ENCODE data around the gene CDC16. TPM values are rescaled to one million over a fixed set of nuclear protein-coding genes. Genes with fewer than 3 reads are reported as not detected.
A peak's percentile ranks its signal among the peaks of the same experiment; 100 is the strongest.

Gene CDC16
- total and polyA plus RNA-seq, 9 of the 15 experiments (the other 6 are each of a cell fraction or from before 2014, with no cell fraction given) = 23.2 to 102 (median 51.6) TPM

DNA sequence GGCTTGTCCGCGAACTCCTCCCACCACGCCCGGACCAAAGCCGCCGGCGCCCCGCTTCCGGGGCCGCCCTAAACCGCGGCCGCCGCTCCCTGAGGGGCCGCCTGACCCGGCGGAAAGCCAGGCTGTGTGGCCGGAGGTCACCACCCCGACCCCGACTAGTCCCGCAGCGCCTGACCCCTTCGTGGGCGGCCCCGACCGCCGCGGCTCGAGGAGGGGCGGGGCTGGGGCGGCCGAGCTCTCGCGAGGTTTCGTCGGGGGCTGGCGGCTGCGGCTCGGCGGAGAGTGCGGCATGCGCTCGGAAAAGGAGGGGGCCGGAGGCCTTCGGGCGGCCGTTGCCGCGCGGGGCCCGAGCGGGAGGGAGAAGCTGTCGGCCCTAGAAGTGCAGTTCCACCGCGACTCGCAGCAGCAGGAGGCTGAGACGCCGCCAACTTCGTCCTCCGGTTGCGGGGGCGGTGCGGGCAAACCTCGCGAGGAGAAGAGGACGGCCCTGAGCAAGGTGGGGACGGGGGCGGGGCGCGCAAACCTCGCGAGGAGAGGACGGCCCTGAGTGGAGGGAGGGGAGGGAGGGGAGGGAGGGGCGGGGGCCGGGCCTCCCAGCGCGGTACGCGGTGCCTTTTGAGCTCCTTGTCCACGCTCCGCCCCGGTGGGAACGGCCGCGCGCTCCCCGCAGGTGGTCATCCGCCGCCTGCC is 46.8 kb downstream of the CDC16 start, which contains the start of gene UPF3A (continued):
- TF ChIP-seq, protein P1, sequence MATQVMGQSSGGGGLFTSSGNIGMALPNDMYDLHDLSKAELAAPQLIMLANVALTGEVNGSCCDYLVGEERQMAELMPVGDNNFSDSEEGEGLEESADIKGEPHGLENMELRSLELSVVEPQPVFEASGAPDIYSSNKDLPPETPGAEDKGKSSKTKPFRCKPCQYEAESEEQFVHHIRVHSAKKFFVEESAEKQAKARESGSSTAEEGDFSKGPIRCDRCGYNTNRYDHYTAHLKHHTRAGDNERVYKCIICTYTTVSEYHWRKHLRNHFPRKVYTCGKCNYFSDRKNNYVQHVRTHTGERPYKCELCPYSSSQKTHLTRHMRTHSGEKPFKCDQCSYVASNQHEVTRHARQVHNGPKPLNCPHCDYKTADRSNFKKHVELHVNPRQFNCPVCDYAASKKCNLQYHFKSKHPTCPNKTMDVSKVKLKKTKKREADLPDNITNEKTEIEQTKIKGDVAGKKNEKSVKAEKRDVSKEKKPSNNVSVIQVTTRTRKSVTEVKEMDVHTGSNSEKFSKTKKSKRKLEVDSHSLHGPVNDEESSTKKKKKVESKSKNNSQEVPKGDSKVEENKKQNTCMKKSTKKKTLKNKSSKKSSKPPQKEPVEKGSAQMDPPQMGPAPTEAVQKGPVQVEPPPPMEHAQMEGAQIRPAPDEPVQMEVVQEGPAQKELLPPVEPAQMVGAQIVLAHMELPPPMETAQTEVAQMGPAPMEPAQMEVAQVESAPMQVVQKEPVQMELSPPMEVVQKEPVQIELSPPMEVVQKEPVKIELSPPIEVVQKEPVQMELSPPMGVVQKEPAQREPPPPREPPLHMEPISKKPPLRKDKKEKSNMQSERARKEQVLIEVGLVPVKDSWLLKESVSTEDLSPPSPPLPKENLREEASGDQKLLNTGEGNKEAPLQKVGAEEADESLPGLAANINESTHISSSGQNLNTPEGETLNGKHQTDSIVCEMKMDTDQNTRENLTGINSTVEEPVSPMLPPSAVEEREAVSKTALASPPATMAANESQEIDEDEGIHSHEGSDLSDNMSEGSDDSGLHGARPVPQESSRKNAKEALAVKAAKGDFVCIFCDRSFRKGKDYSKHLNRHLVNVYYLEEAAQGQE (IDR thresholded peaks at IDR 0.05; ENCODE audit: borderline replicate concordance) = peak; percentile 28; the same call in 1 of the 2 replicates
- TF ChIP-seq, protein P1 (CRISPR knock-in tag; IDR thresholded peaks at IDR 0.05; ENCODE audit: low read depth) = 0 out of 2 replicates have a peak, but pooled peaks have one; percentile 61
- TF ChIP-seq KDM5B (IDR thresholded peaks at IDR 0.05; ENCODE audit: insufficient replicate concordance, low read depth, low read length) (peak; percentile 25), KAT8 (IDR thresholded peaks at IDR 0.05; ENCODE audit: low read depth) (no peak), HEY1 (CRISPR knock-in tag; IDR thresholded peaks at IDR 0.05; ENCODE audit: borderline replicate concordance) (no peak), DDX20 (tag; IDR thresholded peaks at IDR 0.05; ENCODE audit: low read depth) (no peak), LCOR (CRISPR knock-in tag; IDR thresholded peaks at IDR 0.05) (peak; percentile 47; the same call in 1 of the 2 replicates), MYC (IDR thresholded peaks at IDR 0.05; ENCODE audit: low read depth, low read length) (peak; percentile 64), MYC (CRISPR knock-in tag; IDR thresholded peaks at IDR 0.05; ENCODE audit: borderline replicate concordance, low read depth) (0 out of 2 replicates have a peak, but pooled peaks have one; percentile 24), HDAC1 (IDR thresholded peaks at IDR 0.05) (peak in 1 of 2 experiments; percentile 16; a peak in 1 of 4 replicates), MED1 (CRISPR knock-in tag; IDR thresholded peaks at IDR 0.05; ENCODE audit: borderline replicate concordance) (no peak), SREBF1 (IDR thresholded peaks at IDR 0.05; ENCODE audit: borderline replicate concordance, low read depth, low read length) (no peak), NEUROD1 (IDR thresholded peaks at IDR 0.05; ENCODE audit: borderline replicate concordance, low read depth, low read length, partially characterized antibody) (no peak), YBX1 (IDR thresholded peaks at IDR 0.05) (no peak), EHMT2 (IDR thresholded peaks at IDR 0.05) (no peak), ZNF785 (CRISPR knock-in tag; IDR thresholded peaks at IDR 0.05) (no peak), SMC3 (conservative IDR thresholded peaks at IDR 0.05; ENCODE audit: insufficient read depth, low read depth, low read length) (no peak)
- TF ChIP-seq, protein P2, sequence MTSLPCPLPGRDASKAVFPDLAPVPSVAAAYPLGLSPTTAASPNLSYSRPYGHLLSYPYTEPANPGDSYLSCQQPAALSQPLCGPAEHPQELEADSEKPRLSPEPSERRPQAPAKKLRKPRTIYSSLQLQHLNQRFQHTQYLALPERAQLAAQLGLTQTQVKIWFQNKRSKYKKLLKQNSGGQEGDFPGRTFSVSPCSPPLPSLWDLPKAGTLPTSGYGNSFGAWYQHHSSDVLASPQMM (CRISPR knock-in tag; IDR thresholded peaks at IDR 0.05) = no peak
- TF ChIP-seq, protein P3, sequence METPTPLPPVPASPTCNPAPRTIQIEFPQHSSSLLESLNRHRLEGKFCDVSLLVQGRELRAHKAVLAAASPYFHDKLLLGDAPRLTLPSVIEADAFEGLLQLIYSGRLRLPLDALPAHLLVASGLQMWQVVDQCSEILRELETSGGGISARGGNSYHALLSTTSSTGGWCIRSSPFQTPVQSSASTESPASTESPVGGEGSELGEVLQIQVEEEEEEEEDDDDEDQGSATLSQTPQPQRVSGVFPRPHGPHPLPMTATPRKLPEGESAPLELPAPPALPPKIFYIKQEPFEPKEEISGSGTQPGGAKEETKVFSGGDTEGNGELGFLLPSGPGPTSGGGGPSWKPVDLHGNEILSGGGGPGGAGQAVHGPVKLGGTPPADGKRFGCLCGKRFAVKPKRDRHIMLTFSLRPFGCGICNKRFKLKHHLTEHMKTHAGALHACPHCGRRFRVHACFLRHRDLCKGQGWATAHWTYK (CRISPR knock-in tag; IDR thresholded peaks at IDR 0.05) = peak; percentile 62; the same call in 1 of the 2 replicates
